Mucosa of descending colon (tissue), 3 donors: ENCODE results near the gene DAB2. TPM values are rescaled to one million over a fixed set of nuclear protein-coding genes. Genes with fewer than 3 reads are reported as not detected.

ENCODE experiments used
- ATAC-seq: fragments of 200-7000 bp; cut with Tn5 transposase; one replicate; pipeline ENCODE4 v1.9.1; 2020; ENCODE audit warnings: mild to moderate bottlenecking, moderate library complexity
- DNase-seq, 3 donors: peaks; one replicate each; pipeline ENCODE4 v3.0.0-alpha.2; 2020
- H3K36me3 ChIP-seq: fragments of 200-600 bp; one replicate; pipeline ENCODE4 v1.8.0; 2021; ENCODE audit warnings: low read depth, mild to moderate bottlenecking
- H3K4me1 ChIP-seq: fragments of 200-600 bp; one replicate; pipeline ENCODE4 v1.8.0; 2021; ENCODE audit warnings: low read depth, mild to moderate bottlenecking
- H3K4me3 ChIP-seq: fragments of 200-600 bp; one replicate; pipeline ENCODE4 v1.8.0; 2021; ENCODE audit warnings: mild to moderate bottlenecking
- H3K9me3 ChIP-seq: fragments of 200-600 bp; one replicate; pipeline ENCODE4 v1.8.0; 2021; ENCODE audit warnings: mild to moderate bottlenecking
- intact Hi-C, 2 donors: fragments of 100-400 bp; cut with DNase I in 1 of 2; cut with micrococcal nuclease in 1 of 2; formaldehyde crosslinking; loops; one replicate each; pipeline versions ENCODE4 v1.11.0 to v1.11.1; 2022; cut with DNase I, micrococcal nuclease
- total RNA-seq, 3 donors: library from RNA; stranded (reverse); fragmentation: NEBNext Ultra II Directional in 2 of 3; extraction: Animal tissue kit (Norgen Biotek cat#: 25700) in 2 of 3; gene quantifications; one replicate each; pipeline versions ENCODE4 v1.2.1 to v1.2.4, GENCODE V29; 2021 to 2023
- TF ChIP-seq, protein P1 (sequence below): fragments of 200-600 bp; IDR thresholded peaks from one replicate; pipeline ENCODE4 v1.8.0; 2022; ENCODE audit warnings: antibody characterized with exemption, mild to moderate bottlenecking
- donor health status: DM: no; HTN: no; CAD: no; lungs with moderate emphysema.
- donor health status: DM: no; HTN: no; CAD: no.
- donor health status: DM: no; HTN: yes; CAD: no.

DAB2 gene
- total RNA-seq, 3 donors from 2014 or later, result 55.7 to 75.1 (median 65.8) TPM

DNA sequence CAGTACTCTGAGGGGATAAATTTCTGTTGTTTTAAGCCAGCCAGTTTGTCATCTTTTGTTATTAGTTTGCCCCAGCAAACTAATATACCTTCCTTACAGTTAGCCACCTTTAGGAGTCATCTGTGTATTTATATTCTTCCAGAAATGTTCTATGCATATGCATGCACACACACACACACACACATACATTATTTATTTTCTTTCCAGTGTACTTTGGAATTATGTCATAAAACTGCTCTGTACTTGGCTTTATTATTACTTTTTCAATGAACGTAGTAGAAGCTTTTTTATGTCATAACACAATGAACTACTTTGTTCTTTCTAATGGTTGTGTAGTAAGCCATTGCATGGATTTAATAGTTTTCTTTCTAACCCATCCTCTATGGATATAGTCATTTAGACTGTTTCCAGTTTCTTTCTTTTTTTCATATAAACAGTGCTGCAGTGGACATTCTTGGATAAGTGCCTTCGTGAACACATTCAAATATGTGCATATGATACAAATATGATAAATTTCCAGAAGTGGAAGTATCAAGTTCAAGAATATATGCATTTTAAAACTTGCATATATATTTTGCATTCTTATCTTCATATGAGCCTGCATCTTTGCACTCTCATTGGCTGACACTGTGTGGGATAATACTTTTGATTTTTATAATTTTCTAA, 26.6 kb upstream of the DAB2 start:
- intact Hi-C loops, result no loop called here
- Histone ChIP-seq H3K36me3 (no peaks in the 10 kb centered on the region), H3K4me1 (no peaks in the 10 kb centered on the region), H3K9me3 (no peaks in the 10 kb centered on the region), H3K4me3 (no peak overlapping the region)
- TF ChIP-seq, protein P1, sequence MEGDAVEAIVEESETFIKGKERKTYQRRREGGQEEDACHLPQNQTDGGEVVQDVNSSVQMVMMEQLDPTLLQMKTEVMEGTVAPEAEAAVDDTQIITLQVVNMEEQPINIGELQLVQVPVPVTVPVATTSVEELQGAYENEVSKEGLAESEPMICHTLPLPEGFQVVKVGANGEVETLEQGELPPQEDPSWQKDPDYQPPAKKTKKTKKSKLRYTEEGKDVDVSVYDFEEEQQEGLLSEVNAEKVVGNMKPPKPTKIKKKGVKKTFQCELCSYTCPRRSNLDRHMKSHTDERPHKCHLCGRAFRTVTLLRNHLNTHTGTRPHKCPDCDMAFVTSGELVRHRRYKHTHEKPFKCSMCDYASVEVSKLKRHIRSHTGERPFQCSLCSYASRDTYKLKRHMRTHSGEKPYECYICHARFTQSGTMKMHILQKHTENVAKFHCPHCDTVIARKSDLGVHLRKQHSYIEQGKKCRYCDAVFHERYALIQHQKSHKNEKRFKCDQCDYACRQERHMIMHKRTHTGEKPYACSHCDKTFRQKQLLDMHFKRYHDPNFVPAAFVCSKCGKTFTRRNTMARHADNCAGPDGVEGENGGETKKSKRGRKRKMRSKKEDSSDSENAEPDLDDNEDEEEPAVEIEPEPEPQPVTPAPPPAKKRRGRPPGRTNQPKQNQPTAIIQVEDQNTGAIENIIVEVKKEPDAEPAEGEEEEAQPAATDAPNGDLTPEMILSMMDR, result no peak
- DNase-seq (no peak), ATAC-seq (peak; percentile 74)

DNA sequence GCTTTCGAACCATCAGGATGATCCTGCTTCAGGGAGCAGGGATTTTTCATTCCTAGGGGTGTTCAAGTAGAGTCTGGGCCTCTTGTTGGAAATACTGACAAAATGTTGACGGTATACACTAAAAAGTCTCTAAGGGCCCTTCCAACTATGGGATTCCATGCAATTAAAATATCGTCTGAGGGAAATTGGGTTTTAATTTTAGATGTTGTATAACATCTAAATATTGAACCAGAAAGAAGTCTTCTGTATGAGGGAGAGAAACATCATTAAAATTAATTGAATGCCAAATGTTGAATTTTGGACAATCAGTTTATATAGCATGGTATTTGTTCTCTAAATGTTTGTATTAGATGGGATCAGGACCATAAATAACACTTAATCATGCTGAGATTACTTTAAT, 25.7 kb upstream of the DAB2 start:
- intact Hi-C loops, result no loop called here
- DNase-seq, result no peak
- no peaks in the 10 kb centered on the region for H3K36me3 ChIP-seq
- no peaks in the 10 kb centered on the region for H3K9me3 ChIP-seq
- TF ChIP-seq, protein P1, result no peak
- ATAC-seq, result no peak
- no peaks in the 10 kb centered on the region for H3K4me1 ChIP-seq
- H3K4me3 ChIP-seq, result no peak overlapping the region

DNA sequence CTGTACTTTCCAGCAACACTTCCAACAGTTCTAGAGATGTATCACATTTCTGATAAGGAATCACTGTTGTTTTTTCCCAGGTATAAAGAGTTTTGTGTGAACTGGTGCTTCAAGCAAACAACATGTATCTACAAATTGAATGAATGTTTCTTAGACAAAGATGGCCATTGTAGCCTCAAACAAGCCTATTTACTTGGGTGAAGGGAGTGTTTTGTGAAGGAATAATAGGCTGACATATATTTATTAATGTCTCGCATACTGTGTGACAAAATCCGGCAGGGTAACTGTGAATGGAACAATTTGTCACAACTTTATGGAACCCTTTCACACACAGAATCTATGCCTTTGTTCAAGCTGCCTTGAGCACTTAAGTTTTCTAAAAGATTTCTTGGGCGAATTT, 24.8 kb upstream of the DAB2 start:
- DNase-seq (no peak), ATAC-seq (no peak)
- Histone ChIP-seq H3K4me3 (no peak overlapping the region), H3K9me3 (no peaks in the 10 kb centered on the region), H3K36me3 (no peaks in the 10 kb centered on the region), H3K4me1 (no peaks in the 10 kb centered on the region)
- intact Hi-C loops, result no loop called here
- TF ChIP-seq, protein P1, result no peak

DNA sequence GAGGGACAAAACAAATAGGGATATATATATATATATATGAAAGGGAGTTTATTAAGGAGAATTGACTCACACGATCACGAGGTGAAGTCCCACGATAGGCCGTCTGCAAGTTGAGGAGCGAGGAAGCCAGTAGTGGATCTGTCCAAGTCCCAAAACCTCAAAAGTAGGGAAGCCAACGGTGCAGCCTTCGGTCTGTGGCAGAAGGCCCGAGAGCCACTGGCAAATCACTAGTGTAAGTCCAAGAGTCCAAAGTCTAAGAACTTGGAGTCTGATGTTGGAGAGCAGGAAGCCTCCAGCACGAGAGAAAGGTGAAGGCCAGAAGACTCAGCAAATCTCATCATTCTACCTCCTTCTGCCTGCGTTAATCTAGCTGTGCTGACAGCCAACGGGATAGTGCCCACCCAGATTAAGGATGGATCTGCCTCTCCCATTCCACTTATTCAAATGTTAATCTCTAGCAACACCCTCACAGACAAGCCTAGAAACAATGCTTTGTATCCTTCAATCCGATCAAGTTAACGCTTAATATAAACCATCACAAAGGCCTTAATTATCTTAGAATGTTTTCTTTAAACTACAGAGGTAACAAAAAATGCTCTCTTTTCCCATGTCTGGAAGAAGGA, 23.8 kb upstream of the DAB2 start:
- H3K36me3 ChIP-seq, result no peaks in the 10 kb centered on the region
- peak; percentile 37 to 47 (median 44) for DNase-seq
- ATAC-seq, result peak; percentile 64
- H3K4me3 ChIP-seq, result no peak overlapping the region
- intact Hi-C loops, result no loop called here
- H3K4me1 ChIP-seq, result no peaks in the 10 kb centered on the region
- H3K9me3 ChIP-seq, result no peaks in the 10 kb centered on the region
- TF ChIP-seq, protein P1, result no peak

DNA sequence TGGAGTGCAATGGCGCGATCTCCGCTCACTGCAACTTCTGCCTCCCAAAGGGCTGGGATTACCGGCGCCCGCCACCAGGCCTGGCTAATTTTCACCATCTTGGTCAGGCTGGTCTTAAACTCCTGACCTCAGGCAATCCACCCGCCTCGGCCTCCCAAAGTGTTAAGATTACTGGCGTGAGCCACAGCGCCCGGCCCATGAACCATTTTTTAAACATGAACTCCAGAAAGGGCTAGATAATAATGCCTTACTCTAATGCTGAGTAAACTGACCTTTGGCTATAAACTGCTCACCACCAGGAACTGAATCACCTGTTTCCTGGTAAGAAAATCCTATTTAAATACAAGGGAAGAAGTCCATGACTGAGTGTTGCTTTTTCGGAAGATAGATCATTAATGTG, 23.2 kb upstream of the DAB2 start:
- ATAC-seq, result peak; percentile 79
- H3K9me3 ChIP-seq, result no peaks in the 10 kb centered on the region
- H3K4me3 ChIP-seq, result no peak overlapping the region
- TF ChIP-seq, protein P1, result no peak
- intact Hi-C loops, result no loop called here
- H3K4me1 ChIP-seq, result no peaks in the 10 kb centered on the region
- peak in 2 of 3 donors; percentile 44 to 53 for DNase-seq
- H3K36me3 ChIP-seq, result no peaks in the 10 kb centered on the region
